ENCODE measurements around the gene CACNA1S. TPM values are rescaled to one million over a fixed set of nuclear protein-coding genes. Genes with fewer than 3 reads are reported as not detected.

The CACNA1S gene
- total RNA-seq, 1 donor from 2014 or later, result not detected

GRCh38 chr1:201111156-201111555 lies 1.1 kb downstream of the CACNA1S start:
- TF ChIP-seq CTCF (IDR thresholded peaks at IDR 0.05; ENCODE audit: insufficient read depth, low read depth, low read length), result no peak
- no peak for TF ChIP-seq EZH2 (IDR thresholded peaks at IDR 0.05; ENCODE audit: insufficient read depth, low read length)
- H3K36me3 Mint-ChIP-seq (ENCODE audit: low read depth, unreplicated experiment), result no peaks in the 10 kb centered on the region
- Histone ChIP-seq H3K36me3 (ENCODE audit: insufficient read depth, low read length) (no peaks in the 10 kb centered on the region), H2AFZ (ENCODE audit: low read depth, low read length) (no peak overlapping the region), H3K27ac (ENCODE audit: low read depth, low read length) (no peak overlapping the region), H3K27me3 (ENCODE audit: insufficient read depth, low read length) (peaks cover 14% of the 10 kb centered on the region), H3K9ac (ENCODE audit: low read length) (no peak overlapping the region), H3K4me1 (ENCODE audit: insufficient read depth, low read length) (peaks cover 4% of the 10 kb centered on the region), H3K4me3 (ENCODE audit: insufficient read depth, low read depth, low read length) (no peak overlapping the region), H3K9me3 (ENCODE audit: insufficient read depth, low read depth, low read length) (no peaks in the 10 kb centered on the region), H4K20me1 (ENCODE audit: insufficient read depth, low read length) (no peaks in the 10 kb centered on the region), H3K4me2 (ENCODE audit: low read length) (no peak overlapping the region), H3K79me2 (ENCODE audit: insufficient read depth, low read length) (no peaks in the 10 kb centered on the region)
- DNase-seq (ENCODE audit: low read depth) (no peak), FAIRE-seq (no peak)
- H3K4me1 Mint-ChIP-seq (ENCODE audit: low read depth, unreplicated experiment), result peaks cover 4% of the 10 kb centered on the region
- H3K27me3 Mint-ChIP-seq (ENCODE audit: low read depth, unreplicated experiment), result peaks cover 38% of the 10 kb centered on the region
- no peak overlapping the region for H3K27ac Mint-ChIP-seq (ENCODE audit: unreplicated experiment)
- H3K9me3 Mint-ChIP-seq (ENCODE audit: unreplicated experiment), result peaks cover 5% of the 10 kb centered on the region
- no peak overlapping the region for H3K4me3 Mint-ChIP-seq (ENCODE audit: unreplicated experiment)

GRCh38 chr1:201110616-201111015 lies 1.6 kb downstream of the CACNA1S start:
- Mint-ChIP-seq H3K4me3 (ENCODE audit: unreplicated experiment) (no peak overlapping the region), H3K36me3 (ENCODE audit: low read depth, unreplicated experiment) (no peaks in the 10 kb centered on the region), H3K9me3 (ENCODE audit: unreplicated experiment) (peaks cover 5% of the 10 kb centered on the region), H3K4me1 (ENCODE audit: low read depth, unreplicated experiment) (peaks cover 4% of the 10 kb centered on the region), H3K27ac (ENCODE audit: unreplicated experiment) (no peak overlapping the region), H3K27me3 (ENCODE audit: low read depth, unreplicated experiment) (peaks cover 37% of the 10 kb centered on the region)
- Histone ChIP-seq H4K20me1 (ENCODE audit: insufficient read depth, low read length) (no peaks in the 10 kb centered on the region), H3K27me3 (ENCODE audit: insufficient read depth, low read length) (peaks cover 9% of the 10 kb centered on the region), H3K4me2 (ENCODE audit: low read length) (no peak overlapping the region), H3K36me3 (ENCODE audit: insufficient read depth, low read length) (no peaks in the 10 kb centered on the region), H2AFZ (ENCODE audit: low read depth, low read length) (no peak overlapping the region), H3K79me2 (ENCODE audit: insufficient read depth, low read length) (no peaks in the 10 kb centered on the region), H3K4me1 (ENCODE audit: insufficient read depth, low read length) (peaks cover 4% of the 10 kb centered on the region), H3K27ac (ENCODE audit: low read depth, low read length) (no peak overlapping the region), H3K9me3 (ENCODE audit: insufficient read depth, low read depth, low read length) (no peaks in the 10 kb centered on the region), H3K9ac (ENCODE audit: low read length) (no peak overlapping the region), H3K4me3 (ENCODE audit: insufficient read depth, low read depth, low read length) (no peak overlapping the region)
- FAIRE-seq (no peak), DNase-seq (ENCODE audit: low read depth) (no peak)
- no peak for TF ChIP-seq EZH2 (IDR thresholded peaks at IDR 0.05; ENCODE audit: insufficient read depth, low read length)
- TF ChIP-seq CTCF (IDR thresholded peaks at IDR 0.05; ENCODE audit: insufficient read depth, low read depth, low read length), result no peak

- DNase-seq (ENCODE audit: low read depth) (no peak), FAIRE-seq (no peak)
- no peaks in the 10 kb centered on the region for H3K79me2 ChIP-seq (ENCODE audit: insufficient read depth, low read length)
- H3K9ac ChIP-seq (ENCODE audit: low read length), result no peak overlapping the region
- H3K9me3 ChIP-seq (ENCODE audit: insufficient read depth, low read depth, low read length), result no peaks in the 10 kb centered on the region
- H3K27me3 ChIP-seq (ENCODE audit: insufficient read depth, low read length), result peaks cover 9% of the 10 kb centered on the region
- Mint-ChIP-seq H3K4me3 (ENCODE audit: unreplicated experiment) (no peak overlapping the region), H3K9me3 (ENCODE audit: unreplicated experiment) (peaks cover 5% of the 10 kb centered on the region), H3K27me3 (ENCODE audit: low read depth, unreplicated experiment) (peaks cover 39% of the 10 kb centered on the region), H3K36me3 (ENCODE audit: low read depth, unreplicated experiment) (no peaks in the 10 kb centered on the region), H3K4me1 (ENCODE audit: low read depth, unreplicated experiment) (peaks cover 4% of the 10 kb centered on the region), H3K27ac (ENCODE audit: unreplicated experiment) (no peak overlapping the region)
- H3K27ac ChIP-seq (ENCODE audit: low read depth, low read length), result no peak overlapping the region
- no peak overlapping the region for H3K4me2 ChIP-seq (ENCODE audit: low read length)
- no peaks in the 10 kb centered on the region for H4K20me1 ChIP-seq (ENCODE audit: insufficient read depth, low read length)
- no peaks in the 10 kb centered on the region for H3K36me3 ChIP-seq (ENCODE audit: insufficient read depth, low read length)
- H3K4me1 ChIP-seq (ENCODE audit: insufficient read depth, low read length), result peaks cover 4% of the 10 kb centered on the region
- no peak for TF ChIP-seq EZH2 (IDR thresholded peaks at IDR 0.05; ENCODE audit: insufficient read depth, low read length)
- TF ChIP-seq CTCF (IDR thresholded peaks at IDR 0.05; ENCODE audit: insufficient read depth, low read depth, low read length), result no peak
- H3K4me3 ChIP-seq (ENCODE audit: insufficient read depth, low read depth, low read length), result no peak overlapping the region
- H2AFZ ChIP-seq (ENCODE audit: low read depth, low read length), result no peak overlapping the region
Observed at GRCh38 chr1:201110138-201110537, 2.1 kb downstream of the CACNA1S start.

All from astrocyte (in vitro differentiated cells and primary cell).